HL-60 (cell line): ENCODE measurements around the gene HHIP.

ENCODE experiments used
- GABPA ChIP-seq: IDR thresholded peaks from 2 replicates; pipeline ENCODE4 v1.6.1; 2012; ENCODE audit warnings: low read depth
- POLR2AphosphoS5 ChIP-seq: IDR thresholded peaks from 2 replicates; pipeline ENCODE4 v1.6.1; 2012; ENCODE audit warnings: low read depth
- SPI1 ChIP-seq: IDR thresholded peaks from 2 replicates; pipeline ENCODE4 v1.6.1; 2012; ENCODE audit warnings: low read depth, mild to moderate bottlenecking, borderline replicate concordance
- TF ChIP-seq, protein P1 (sequence below): IDR thresholded peaks from one replicate; pipeline ENCODE4 v1.5.1; 2011; ENCODE audit warnings: low read length, control low read depth, inconsistent platforms; ENCODE audit not compliant: insufficient read depth
- TF ChIP-seq, protein P2 (sequence below): IDR thresholded peaks from 2 replicates; pipeline ENCODE4 v1.6.1; 2012; ENCODE audit warnings: low read depth; ENCODE audit not compliant: insufficient replicate concordance

DNA sequence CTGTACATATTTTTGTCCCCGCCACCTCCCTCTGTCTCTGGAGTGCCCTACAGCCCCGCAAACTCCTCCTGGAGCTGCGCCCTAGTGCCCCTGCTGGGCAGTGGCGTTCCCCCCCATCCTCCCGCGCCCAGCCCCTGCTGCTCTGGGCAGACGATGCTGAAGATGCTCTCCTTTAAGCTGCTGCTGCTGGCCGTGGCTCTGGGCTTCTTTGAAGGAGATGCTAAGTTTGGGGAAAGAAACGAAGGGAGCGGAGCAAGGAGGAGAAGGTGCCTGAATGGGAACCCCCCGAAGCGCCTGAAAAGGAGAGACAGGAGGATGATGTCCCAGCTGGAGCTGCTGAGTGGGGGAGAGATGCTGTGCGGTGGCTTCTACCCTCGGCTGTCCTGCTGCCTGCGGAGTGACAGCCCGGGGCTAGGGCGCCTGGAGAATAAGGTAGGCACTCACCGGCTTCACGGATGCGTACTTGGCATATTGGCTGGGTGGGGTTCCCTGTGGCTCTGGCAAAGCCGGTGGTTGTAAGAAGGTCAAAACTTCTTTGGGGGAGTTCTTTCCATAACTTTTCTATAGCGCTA, 653 bp downstream of the HHIP start:
- TF ChIP-seq GABPA: no peak
- TF ChIP-seq POLR2AphosphoS5: no peak
- TF ChIP-seq, protein P1, sequence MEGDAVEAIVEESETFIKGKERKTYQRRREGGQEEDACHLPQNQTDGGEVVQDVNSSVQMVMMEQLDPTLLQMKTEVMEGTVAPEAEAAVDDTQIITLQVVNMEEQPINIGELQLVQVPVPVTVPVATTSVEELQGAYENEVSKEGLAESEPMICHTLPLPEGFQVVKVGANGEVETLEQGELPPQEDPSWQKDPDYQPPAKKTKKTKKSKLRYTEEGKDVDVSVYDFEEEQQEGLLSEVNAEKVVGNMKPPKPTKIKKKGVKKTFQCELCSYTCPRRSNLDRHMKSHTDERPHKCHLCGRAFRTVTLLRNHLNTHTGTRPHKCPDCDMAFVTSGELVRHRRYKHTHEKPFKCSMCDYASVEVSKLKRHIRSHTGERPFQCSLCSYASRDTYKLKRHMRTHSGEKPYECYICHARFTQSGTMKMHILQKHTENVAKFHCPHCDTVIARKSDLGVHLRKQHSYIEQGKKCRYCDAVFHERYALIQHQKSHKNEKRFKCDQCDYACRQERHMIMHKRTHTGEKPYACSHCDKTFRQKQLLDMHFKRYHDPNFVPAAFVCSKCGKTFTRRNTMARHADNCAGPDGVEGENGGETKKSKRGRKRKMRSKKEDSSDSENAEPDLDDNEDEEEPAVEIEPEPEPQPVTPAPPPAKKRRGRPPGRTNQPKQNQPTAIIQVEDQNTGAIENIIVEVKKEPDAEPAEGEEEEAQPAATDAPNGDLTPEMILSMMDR: no peak
- TF ChIP-seq, protein P2, sequence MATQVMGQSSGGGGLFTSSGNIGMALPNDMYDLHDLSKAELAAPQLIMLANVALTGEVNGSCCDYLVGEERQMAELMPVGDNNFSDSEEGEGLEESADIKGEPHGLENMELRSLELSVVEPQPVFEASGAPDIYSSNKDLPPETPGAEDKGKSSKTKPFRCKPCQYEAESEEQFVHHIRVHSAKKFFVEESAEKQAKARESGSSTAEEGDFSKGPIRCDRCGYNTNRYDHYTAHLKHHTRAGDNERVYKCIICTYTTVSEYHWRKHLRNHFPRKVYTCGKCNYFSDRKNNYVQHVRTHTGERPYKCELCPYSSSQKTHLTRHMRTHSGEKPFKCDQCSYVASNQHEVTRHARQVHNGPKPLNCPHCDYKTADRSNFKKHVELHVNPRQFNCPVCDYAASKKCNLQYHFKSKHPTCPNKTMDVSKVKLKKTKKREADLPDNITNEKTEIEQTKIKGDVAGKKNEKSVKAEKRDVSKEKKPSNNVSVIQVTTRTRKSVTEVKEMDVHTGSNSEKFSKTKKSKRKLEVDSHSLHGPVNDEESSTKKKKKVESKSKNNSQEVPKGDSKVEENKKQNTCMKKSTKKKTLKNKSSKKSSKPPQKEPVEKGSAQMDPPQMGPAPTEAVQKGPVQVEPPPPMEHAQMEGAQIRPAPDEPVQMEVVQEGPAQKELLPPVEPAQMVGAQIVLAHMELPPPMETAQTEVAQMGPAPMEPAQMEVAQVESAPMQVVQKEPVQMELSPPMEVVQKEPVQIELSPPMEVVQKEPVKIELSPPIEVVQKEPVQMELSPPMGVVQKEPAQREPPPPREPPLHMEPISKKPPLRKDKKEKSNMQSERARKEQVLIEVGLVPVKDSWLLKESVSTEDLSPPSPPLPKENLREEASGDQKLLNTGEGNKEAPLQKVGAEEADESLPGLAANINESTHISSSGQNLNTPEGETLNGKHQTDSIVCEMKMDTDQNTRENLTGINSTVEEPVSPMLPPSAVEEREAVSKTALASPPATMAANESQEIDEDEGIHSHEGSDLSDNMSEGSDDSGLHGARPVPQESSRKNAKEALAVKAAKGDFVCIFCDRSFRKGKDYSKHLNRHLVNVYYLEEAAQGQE: no peak
- TF ChIP-seq SPI1: no peak
